DND-41 (cell line): ENCODE results near the gene GOLGA6L7.
A peak's percentile ranks its signal among the peaks of the same experiment; 100 is the strongest.

Experiments used
- ATAC-seq: fragments of 200-7000 bp; cut with Tn5 transposase; 3 replicates; pipeline ENCODE4 v1.9.1; 2021; ENCODE audit warnings: low read depth; ENCODE audit not compliant: insufficient read depth
- DNase-seq: peaks from one replicate; pipeline ENCODE4 v3.0.0-alpha.2; 2020
- H2AFZ ChIP-seq: 2 replicates; pipeline ENCODE4 v1.6.0; 2012; ENCODE audit warnings: low read depth, low read length
- H3K27ac ChIP-seq: 2 replicates; pipeline ENCODE4 v1.5.1; 2012; ENCODE audit warnings: low read length, inconsistent platforms
- H3K27me3 ChIP-seq: fragments of 200-600 bp; sonication (generic); 2 replicates; pipeline ENCODE4 v1.6.0; 2012; ENCODE audit warnings: low read length, mild to moderate bottlenecking, inconsistent platforms; ENCODE audit not compliant: insufficient read depth, poor library complexity
- H3K36me3 ChIP-seq: 2 replicates; pipeline ENCODE4 v1.5.1; 2012; ENCODE audit warnings: low read length, inconsistent platforms; ENCODE audit not compliant: insufficient read depth
- H3K4me1 ChIP-seq: 2 replicates; pipeline ENCODE4 v1.5.1; 2012; ENCODE audit warnings: mild to moderate bottlenecking, low read length; ENCODE audit not compliant: insufficient read depth
- H3K4me2 ChIP-seq: 2 replicates; pipeline ENCODE4 v1.6.0; 2012; ENCODE audit warnings: mild to moderate bottlenecking, moderate library complexity, low read length, inconsistent platforms; ENCODE audit not compliant: insufficient read depth
- H3K4me3 ChIP-seq, 2 experiments: fragments of 200-600 bp in 1 of 2; shearing (Covaris generic) in 1 of 2; 2 replicates each; pipeline ENCODE4 v1.5.1; 2012 to 2016; ENCODE audit warnings: inconsistent platforms in 2 of 2, low read length in 2 of 2, mild to moderate bottlenecking in 2 of 2, low read depth in 1 of 2, moderate library complexity in 1 of 2
- H3K79me2 ChIP-seq: 2 replicates; pipeline ENCODE4 v1.6.0; 2012; ENCODE audit warnings: low read length, inconsistent platforms; ENCODE audit not compliant: insufficient read depth
- H3K9ac ChIP-seq: 2 replicates; pipeline ENCODE4 v1.6.0; 2012; ENCODE audit warnings: low read depth, mild to moderate bottlenecking, inconsistent platforms, low read length, moderate library complexity
- H3K9me3 ChIP-seq: 2 replicates; pipeline ENCODE4 v1.5.1; 2012; ENCODE audit warnings: low read length, moderate library complexity, mild to moderate bottlenecking, inconsistent platforms; ENCODE audit not compliant: insufficient read depth, severe bottlenecking
- H4K20me1 ChIP-seq: 2 replicates; pipeline ENCODE4 v1.6.0; 2012; ENCODE audit warnings: low read length; ENCODE audit not compliant: insufficient read depth
- CTCF ChIP-seq: IDR thresholded peaks from 2 replicates; pipeline ENCODE4 v1.5.1; 2012; ENCODE audit warnings: borderline replicate concordance, low read length, moderate library complexity, mild to moderate bottlenecking; ENCODE audit not compliant: poor library complexity, severe bottlenecking; ENCODE audit errors: extremely low read depth
- EZH2 ChIP-seq: IDR thresholded peaks from 3 replicates; pipeline ENCODE4 v1.6.1; 2012; ENCODE audit warnings: borderline replicate concordance, low read depth, mild to moderate bottlenecking, moderate library complexity, low read length, inconsistent platforms; ENCODE audit not compliant: severe bottlenecking

The GOLGA6L7 gene

GRCh38 chr15:28876131-28876844 is 27.8 kb upstream of the GOLGA6L7 start:
- no peak for ATAC-seq

GRCh38 chr15:28875461-28876000 is 27.1 kb upstream of the GOLGA6L7 start:
- no peak overlapping the region for H2AFZ ChIP-seq
- ATAC-seq (no peak), DNase-seq (no peak)
- no peak overlapping the region for H3K4me2 ChIP-seq
- no peaks in the 10 kb centered on the region for H3K4me1 ChIP-seq
- H3K36me3 ChIP-seq, result no peaks in the 10 kb centered on the region
- no peaks in the 10 kb centered on the region for H3K79me2 ChIP-seq
- H4K20me1 ChIP-seq, result no peaks in the 10 kb centered on the region
- H3K9ac ChIP-seq, result no peak overlapping the region
- TF ChIP-seq CTCF (no peak), EZH2 (no peak)
- no peak overlapping the region for H3K27ac ChIP-seq
- H3K4me3 ChIP-seq, result no peak overlapping the region
- no peaks in the 10 kb centered on the region for H3K27me3 ChIP-seq
- no peaks in the 10 kb centered on the region for H3K9me3 ChIP-seq

More at GRCh38 chr15:28876131-28876844, 27.8 kb upstream of the GOLGA6L7 start:
- no peaks in the 10 kb centered on the region for H4K20me1 ChIP-seq
- no peaks in the 10 kb centered on the region for H3K4me1 ChIP-seq
- H3K79me2 ChIP-seq, result no peaks in the 10 kb centered on the region
- H3K36me3 ChIP-seq, result no peaks in the 10 kb centered on the region
- no peaks in the 10 kb centered on the region for H3K27me3 ChIP-seq
- no peak overlapping the region for H3K4me2 ChIP-seq
- H3K27ac ChIP-seq, result no peak overlapping the region
- H3K9ac ChIP-seq, result no peak overlapping the region
- no peak overlapping the region for H3K4me3 ChIP-seq
- H3K9me3 ChIP-seq, result no peaks in the 10 kb centered on the region
- DNase-seq, result no peak
- H2AFZ ChIP-seq, result no peak overlapping the region
- no peak for TF ChIP-seq CTCF
- no peak for TF ChIP-seq EZH2

- ATAC-seq (no peak), DNase-seq (no peak)
- no peak overlapping the region for H3K4me2 ChIP-seq
- H3K27ac ChIP-seq, result no peak overlapping the region
- H3K4me1 ChIP-seq, result no peaks in the 10 kb centered on the region
- H2AFZ ChIP-seq, result no peak overlapping the region
- no peaks in the 10 kb centered on the region for H3K27me3 ChIP-seq
- H3K79me2 ChIP-seq, result no peaks in the 10 kb centered on the region
- no peaks in the 10 kb centered on the region for H3K9me3 ChIP-seq
- no peaks in the 10 kb centered on the region for H3K36me3 ChIP-seq
- H3K4me3 ChIP-seq, result no peak overlapping the region
- H4K20me1 ChIP-seq, result no peaks in the 10 kb centered on the region
- H3K9ac ChIP-seq, result no peak overlapping the region
- peak; percentile 3 for TF ChIP-seq CTCF
- no peak for TF ChIP-seq EZH2
These were observed 25.2 kb upstream of the GOLGA6L7 start for GRCh38 chr15:28873585-28874190.
